Measurements from ENCODE around the gene TUBB2B. TPM values are rescaled to one million over a fixed set of nuclear protein-coding genes. Genes with fewer than 3 reads are reported as not detected.

TUBB2B gene
- total RNA-seq, 1 experiment from 2014 or later = 0.86 TPM

DNA sequence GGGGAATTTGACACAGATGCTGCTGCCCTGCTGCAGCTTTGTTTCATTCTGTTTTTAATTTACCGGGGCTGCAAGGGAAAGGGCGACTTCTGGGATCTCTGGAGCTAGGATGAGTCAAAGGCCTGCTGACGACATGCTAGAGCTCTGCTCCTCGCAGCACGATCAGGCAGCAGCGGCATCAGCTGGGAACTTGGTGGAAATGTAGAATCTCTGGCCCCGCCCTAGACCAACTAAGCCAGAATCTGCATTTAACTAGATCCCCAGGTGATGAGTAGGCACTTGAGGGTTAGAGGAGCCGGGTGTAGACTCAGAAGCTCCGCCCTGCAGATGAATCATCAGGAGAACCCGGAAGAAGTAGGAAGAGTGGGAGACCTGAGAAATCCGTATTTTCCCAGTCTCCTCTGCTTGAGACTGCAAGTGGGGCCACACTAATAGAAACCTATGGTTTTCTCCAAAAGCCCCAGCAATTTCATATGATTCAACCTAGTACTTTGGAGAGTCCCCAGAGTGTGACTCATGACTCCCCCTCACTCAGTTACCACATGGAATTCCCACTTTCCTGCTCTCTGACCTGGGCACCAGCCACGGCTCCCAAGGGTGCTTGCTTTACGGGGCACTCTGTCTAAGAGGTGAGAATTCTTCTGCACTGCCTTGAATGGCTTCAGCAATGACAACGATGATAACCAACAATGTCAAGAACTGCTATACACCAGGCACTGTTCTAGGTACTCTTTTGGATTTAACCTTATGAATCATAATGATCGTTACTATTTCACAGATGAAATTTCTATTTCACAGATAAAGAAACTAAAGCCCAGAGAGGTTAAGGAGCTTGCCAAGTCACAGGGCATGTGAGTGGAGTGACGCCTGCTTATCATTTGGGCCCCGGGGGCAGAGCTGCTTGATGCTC is 18.1 kb downstream of the TUBB2B start (continued):
- TF ChIP-seq ZBTB33 (IDR thresholded peaks at IDR 0.05; ENCODE audit: extremely low read depth, insufficient replicate concordance, low read length) (peak; percentile 29), EGR1 (IDR thresholded peaks at IDR 0.05; ENCODE audit: low read depth) (peak; percentile 72), JUND (IDR thresholded peaks at IDR 0.05) (peak; percentile 89)

DNA sequence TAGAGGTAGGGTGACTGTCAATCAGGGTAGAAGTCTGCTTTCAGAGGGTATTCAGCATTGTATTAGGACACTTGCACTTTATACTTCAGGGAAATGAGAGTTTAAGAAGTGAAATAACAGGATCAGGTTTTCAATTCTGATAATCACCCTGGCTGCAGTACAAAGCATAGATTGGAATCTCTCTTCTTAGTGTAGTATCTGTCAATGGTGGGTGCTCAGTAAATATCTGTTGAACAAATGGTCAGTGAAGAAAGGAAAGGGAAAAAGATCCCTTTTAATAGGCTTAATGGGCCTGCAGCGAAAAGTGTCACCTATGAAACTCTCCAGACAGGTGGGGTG is 18.7 kb downstream of the TUBB2B start:
- Histone ChIP-seq H3K36me3 (ENCODE audit: control insufficient read depth in 1 of 2, insufficient read depth in 2 of 2, low read length in 2 of 2) (no peaks in the 10 kb centered on the region), H2AFZ (ENCODE audit: low read depth, low read length, poor library complexity, severe bottlenecking) (no peak overlapping the region), H3K9me2 (ENCODE audit: insufficient read depth) (no peaks in the 10 kb centered on the region), H3K27me3 (ENCODE audit: insufficient read depth, low read length) (no peaks in the 10 kb centered on the region), H3K9me3 (ENCODE audit: control insufficient read depth in 1 of 2, insufficient read depth in 1 of 2, low read depth in 1 of 2, low read length in 2 of 2) (no peaks in the 10 kb centered on the region), H3K9ac (ENCODE audit: low read length) (peak overlapping the region; percentile 59), H3K27ac (ENCODE audit: low read depth, low read length) (peak overlapping the region; percentile 61), H3K79me2 (ENCODE audit: insufficient read depth, low read length) (no peaks in the 10 kb centered on the region), H3K4me2 (ENCODE audit: low read length) (peak overlapping the region; percentile 79), H3K4me1 (ENCODE audit: control insufficient read depth in 1 of 2, insufficient read depth in 2 of 2, low read length in 2 of 2) (peaks cover 12 to 34% of the 10 kb centered on the region in 2 experiments), H4K20me1 (ENCODE audit: insufficient read depth) (no peaks in the 10 kb centered on the region), H3K4me3 (replicated peaks in 1 of 2; ENCODE audit: low read depth in 1 of 2, low read length in 2 of 2) (peak overlapping the region; percentile 33 to 49)
- TF ChIP-seq RAD21 (IDR thresholded peaks at IDR 0.05; ENCODE audit: low read depth) (no peak), SIN3A (IDR thresholded peaks at IDR 0.05; ENCODE audit: low read depth) (peak; percentile 6; the same call in 1 of the 2 replicates)
- POLR2A ChIA-PET = interaction anchor here (0.6 to 1.2 kb wide), 4 partner anchors 14 to 48 kb away, joined by 3 to 4 read pairs (median 4); no protein-coding TSS in a partner anchor
- CTCF ChIA-PET = interaction anchor here (1.1 to 1.7 kb wide), 2 partner anchors 43 to 49 kb away, joined by 3 to 7 read pairs; no protein-coding TSS in a partner anchor
- DNase-seq (ENCODE audit: low read depth, low spot score) (no peak), ATAC-seq (peak; percentile 8; the same call in 1 of the 2 replicates)
- RAD21 ChIA-PET (ENCODE audit: low non-redundant PET in 1 of 2, low total read pairs in 2 of 2, uncharacterized antibody in 2 of 2, unreplicated experiment in 2 of 2) = interaction anchor here in 1 of 2 experiments (0.9 kb wide), 1 partner anchor 20 kb away, joined by 3 read pairs; no protein-coding TSS in a partner anchor
- intact Hi-C loops (cut with micrococcal nuclease) = loop anchor here (1.0 to 2.0 kb wide), 3 partner anchors 43 to 82 kb away; partner anchors contain the start of gene TUBB2A
- BruUV-seq (replicated peaks) = TSS peak; percentile 70

All from HCT116 (cell line).